ENCODE measurements around the gene CSTF1.

Gene CSTF1

DNA sequence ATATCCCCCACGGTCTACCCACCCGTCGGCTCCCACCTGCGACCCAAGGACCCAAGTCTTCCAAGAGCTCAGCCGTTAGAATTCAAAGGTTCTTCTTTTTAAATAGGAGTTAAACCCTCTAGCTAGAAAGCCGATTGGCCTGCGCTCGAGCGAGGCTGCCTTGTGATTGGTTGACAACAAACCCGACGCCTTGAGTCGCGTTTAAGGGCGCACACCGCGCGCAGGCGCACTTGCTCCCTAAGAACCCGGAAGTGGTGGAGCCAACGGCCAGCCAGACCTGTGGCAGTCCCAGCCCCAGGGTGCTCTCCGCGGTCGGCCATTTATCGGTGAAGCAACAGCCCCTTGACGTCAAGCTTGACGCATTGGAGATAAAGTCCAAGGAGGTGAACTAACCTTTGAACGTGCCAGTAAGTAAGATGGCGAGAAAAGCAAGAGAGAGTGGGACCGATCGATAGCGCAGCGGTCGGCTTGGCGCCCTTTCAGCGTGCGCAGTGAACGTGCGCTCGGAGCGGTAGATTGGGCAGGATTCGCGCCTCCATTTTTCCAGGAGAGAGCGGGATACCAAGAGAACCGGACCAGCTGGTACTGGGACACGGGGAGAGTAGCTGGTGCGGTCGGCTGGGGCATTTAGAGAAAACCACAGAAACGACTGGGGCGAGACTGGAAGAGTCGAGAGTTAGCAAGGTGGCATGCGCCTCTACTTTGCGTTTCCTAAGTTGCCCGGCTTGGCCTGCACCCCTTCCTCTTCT is at the start of gene CSTF1, which contains the start of gene AURKA:
Gene CSTF1, plus strand, starts transcription at position 514 of the 749 bp plus-strand sequence. CDS start 2,908 bp downstream, outside the sequence.
Gene AURKA, minus strand, starts transcription at position 84 of the 749 bp plus-strand sequence. CDS start 4,018 bp downstream, outside the sequence.
- Mint-ChIP-seq H3K4me1 (ENCODE audit: low read depth) (peaks cover 18% of the 10 kb centered on the region), H3K27me3 (no peaks in the 10 kb centered on the region), H3K27ac (no peak within 1 kb of the TSS), H3K9me3 (no peaks in the 10 kb centered on the region), H3K36me3 (ENCODE audit: low read depth) (peaks cover 52% of the 10 kb centered on the region), H3K4me3 (peak within 1 kb of the TSS; percentile 48)
- intact Hi-C loops (cut with micrococcal nuclease) = loop anchor here (1.0 to 10.0 kb wide), 5 partner anchors 12 to 182 kb away; partner anchors contain the start of genes FAM210B and RTF2

DNA sequence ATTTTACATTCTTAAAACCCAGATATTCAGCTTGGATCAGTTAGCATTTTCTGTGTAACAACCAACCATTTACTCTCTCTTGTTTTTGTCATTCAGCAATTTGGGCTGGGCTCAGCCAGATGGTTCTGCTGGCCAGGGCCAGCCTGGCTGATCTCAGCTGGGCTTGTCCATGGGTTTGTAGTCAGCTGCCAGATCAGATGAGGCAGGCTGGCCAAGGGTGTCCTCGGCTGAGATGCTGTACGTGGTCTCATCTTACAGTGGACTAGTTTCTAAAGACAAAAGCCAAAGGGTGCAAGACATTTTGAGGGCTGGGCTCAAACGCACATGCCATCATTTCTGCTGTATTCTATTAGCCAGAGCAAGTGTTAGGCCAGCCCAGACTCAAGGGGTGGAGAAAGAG is 49.7 kb upstream of the CSTF1 start:
- H3K4me1 Mint-ChIP-seq (ENCODE audit: low read depth) = peaks cover 14% of the 10 kb centered on the region
- intact Hi-C loops (cut with micrococcal nuclease) = loop anchor here (5.0 kb wide), 2 partner anchors 1660 to 1675 kb away; no protein-coding TSS in a partner anchor
- no peak overlapping the region for H3K4me3 Mint-ChIP-seq
- no peak overlapping the region for H3K27ac Mint-ChIP-seq
- no peaks in the 10 kb centered on the region for H3K36me3 Mint-ChIP-seq (ENCODE audit: low read depth)
- H3K27me3 Mint-ChIP-seq = peaks cover 69% of the 10 kb centered on the region
- H3K9me3 Mint-ChIP-seq = no peaks in the 10 kb centered on the region

DNA sequence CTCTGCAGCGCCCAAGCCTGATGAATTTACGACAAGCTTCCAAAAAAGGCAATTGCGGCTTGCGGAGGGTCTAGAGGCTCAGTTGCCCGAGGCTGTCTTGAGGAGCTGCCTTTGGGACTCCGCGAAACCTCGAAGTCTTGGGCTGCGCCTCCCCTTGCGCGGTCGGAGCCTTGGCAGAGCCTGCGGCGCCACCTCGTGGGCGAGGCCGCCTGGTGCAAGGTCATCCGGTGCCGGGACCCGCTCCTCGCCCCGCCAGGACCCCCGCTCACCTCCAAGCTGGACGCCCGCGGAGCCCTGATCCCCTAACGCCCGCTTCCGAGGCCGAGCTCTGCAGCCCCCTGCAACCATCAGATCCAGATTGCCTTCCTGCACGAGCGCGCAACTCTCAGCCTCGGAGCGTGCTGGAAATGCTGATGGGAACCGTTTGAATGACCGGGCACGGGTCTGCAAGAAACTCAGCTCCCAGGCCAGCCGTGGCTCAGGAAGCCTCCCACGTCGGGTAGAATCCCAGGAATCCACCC is 48.5 kb upstream of the CSTF1 start:
- Mint-ChIP-seq H3K27me3 (peaks cover 69% of the 10 kb centered on the region), H3K4me1 (ENCODE audit: low read depth) (peaks cover 14% of the 10 kb centered on the region), H3K9me3 (no peaks in the 10 kb centered on the region), H3K36me3 (ENCODE audit: low read depth) (no peaks in the 10 kb centered on the region), H3K27ac (no peak overlapping the region), H3K4me3 (peak overlapping the region; percentile 46)
- intact Hi-C loops (cut with micrococcal nuclease) = loop anchor here (5.0 kb wide), 2 partner anchors 1662 to 1677 kb away; no protein-coding TSS in a partner anchor

DNA sequence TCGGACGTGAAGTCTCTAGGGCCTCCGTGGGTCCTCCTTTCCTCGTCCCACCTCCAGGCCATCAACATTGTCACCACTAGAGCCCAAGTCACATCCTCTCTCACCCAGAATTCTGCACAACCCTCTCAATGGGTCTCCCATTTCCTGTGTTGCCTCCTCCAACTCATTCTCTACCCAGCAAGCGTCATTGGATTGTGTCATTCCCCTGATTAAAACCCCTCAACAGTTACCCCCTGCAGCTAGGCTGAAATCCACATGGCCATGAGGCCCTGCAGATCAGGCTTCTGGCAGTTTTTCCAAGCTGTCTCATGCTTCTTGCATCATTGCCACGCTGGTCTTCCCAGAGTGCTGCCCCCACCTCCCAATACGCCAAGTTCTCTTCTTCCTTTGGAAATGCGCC is 46.5 kb upstream of the CSTF1 start:
- Mint-ChIP-seq H3K36me3 (ENCODE audit: low read depth) (no peaks in the 10 kb centered on the region), H3K4me1 (ENCODE audit: low read depth) (peaks cover 14% of the 10 kb centered on the region), H3K4me3 (no peak overlapping the region), H3K9me3 (no peaks in the 10 kb centered on the region), H3K27ac (no peak overlapping the region), H3K27me3 (peaks cover 61% of the 10 kb centered on the region)
- intact Hi-C loops (cut with micrococcal nuclease) = no loop called here

DNA sequence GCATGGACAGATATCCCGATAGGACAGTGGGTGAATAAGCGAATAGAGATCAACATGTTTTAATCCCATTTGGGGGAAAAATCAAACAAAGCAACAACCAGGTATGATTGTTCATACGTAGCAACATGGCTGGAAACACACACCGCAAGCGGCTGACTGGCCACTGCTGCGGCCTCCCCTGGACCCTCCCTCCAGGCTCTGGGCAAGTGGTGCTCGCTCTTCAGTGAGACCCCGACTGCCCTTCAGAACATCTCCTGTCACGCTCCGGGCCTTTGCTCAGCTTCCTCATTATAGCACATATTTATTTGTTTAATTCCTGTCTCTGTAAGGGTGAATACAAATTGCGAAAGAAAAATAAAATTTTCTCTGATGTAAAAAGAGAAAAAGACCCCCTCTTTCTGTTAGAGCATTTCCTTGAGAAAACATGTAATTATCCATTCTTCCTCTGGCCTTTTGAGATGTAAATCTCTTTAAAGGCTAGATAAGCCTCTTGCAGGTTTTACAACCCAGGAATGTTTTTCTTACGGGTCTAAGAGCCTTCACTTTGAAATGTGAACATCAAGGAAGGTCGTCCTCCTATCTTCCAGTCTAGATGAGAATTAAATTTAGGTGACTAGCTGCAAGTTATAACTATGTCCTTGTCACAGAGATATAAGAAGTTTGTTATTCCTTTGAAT is 44.7 kb upstream of the CSTF1 start:
- intact Hi-C loops (cut with micrococcal nuclease) = no loop called here
- H3K9me3 Mint-ChIP-seq = no peaks in the 10 kb centered on the region
- no peaks in the 10 kb centered on the region for H3K36me3 Mint-ChIP-seq (ENCODE audit: low read depth)
- H3K4me1 Mint-ChIP-seq (ENCODE audit: low read depth) = peaks cover 14% of the 10 kb centered on the region
- H3K27me3 Mint-ChIP-seq = peaks cover 52% of the 10 kb centered on the region
- H3K27ac Mint-ChIP-seq = no peak overlapping the region
- H3K4me3 Mint-ChIP-seq = no peak overlapping the region

DNA sequence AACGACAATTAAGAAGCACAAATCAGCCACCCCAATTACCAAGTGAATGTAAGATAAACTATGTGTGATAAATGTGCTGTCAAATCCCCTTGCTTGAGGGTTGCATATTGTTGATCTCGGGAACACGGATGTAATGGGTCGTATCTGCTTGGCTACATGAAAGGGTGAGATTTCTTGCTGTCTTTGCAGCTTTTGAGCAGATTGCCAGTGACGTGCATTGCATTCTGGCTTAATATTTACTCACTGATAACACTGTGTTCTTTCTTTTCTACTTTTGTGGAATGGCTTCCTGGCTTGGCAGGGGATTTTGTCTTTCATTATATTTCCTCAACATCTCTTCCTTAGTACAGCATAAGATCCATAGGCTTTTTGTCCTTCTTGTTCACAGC is 44.1 kb upstream of the CSTF1 start:
- no peaks in the 10 kb centered on the region for H3K9me3 Mint-ChIP-seq
- H3K36me3 Mint-ChIP-seq (ENCODE audit: low read depth) = no peaks in the 10 kb centered on the region
- peaks cover 47% of the 10 kb centered on the region for H3K27me3 Mint-ChIP-seq
- H3K4me3 Mint-ChIP-seq = no peak overlapping the region
- no peak overlapping the region for H3K27ac Mint-ChIP-seq
- H3K4me1 Mint-ChIP-seq (ENCODE audit: low read depth) = peaks cover 10% of the 10 kb centered on the region
- intact Hi-C loops (cut with micrococcal nuclease) = no loop called here

DNA sequence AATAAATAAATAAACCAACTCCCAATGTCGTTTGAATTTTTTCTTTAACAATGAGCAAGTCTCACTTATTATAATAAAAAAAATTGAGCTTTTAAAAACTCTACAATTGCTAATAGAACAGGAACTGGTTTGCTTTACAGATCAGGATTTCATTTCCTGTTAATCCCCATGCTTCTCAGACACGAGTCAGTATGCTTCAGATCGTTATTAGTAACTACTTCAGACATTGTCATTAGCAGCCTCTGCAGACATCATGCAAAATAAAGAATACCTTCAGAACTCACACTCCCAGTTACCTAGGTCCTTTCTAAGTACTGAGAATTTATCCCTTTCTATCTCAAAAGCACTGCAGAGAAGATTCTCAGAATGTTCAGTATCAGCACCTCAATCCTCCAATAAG is 43.7 kb upstream of the CSTF1 start:
- peaks cover 6% of the 10 kb centered on the region for H3K4me1 Mint-ChIP-seq (ENCODE audit: low read depth)
- H3K27me3 Mint-ChIP-seq = peaks cover 42% of the 10 kb centered on the region
- intact Hi-C loops (cut with micrococcal nuclease) = no loop called here
- H3K4me3 Mint-ChIP-seq = no peak overlapping the region
- no peaks in the 10 kb centered on the region for H3K9me3 Mint-ChIP-seq
- H3K27ac Mint-ChIP-seq = no peak overlapping the region
- H3K36me3 Mint-ChIP-seq (ENCODE audit: low read depth) = no peaks in the 10 kb centered on the region

DNA sequence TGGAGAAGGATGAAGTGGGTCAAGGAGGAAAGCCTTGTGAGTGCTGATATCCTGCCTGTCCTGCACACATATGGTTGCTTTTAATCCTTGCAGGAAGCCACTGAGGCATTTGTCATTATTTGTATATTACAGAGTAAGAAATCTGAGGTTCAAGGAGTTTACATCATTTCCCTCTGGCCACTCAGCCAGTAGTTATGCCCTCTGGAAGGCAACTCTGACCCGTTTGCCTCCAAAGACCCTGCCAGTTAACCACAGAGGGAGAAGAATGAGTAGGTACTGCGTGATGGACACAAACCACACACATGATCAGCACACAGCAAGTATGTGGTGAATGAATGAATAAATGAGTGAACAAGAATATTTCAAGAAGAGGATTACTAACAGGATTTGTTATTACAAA is 41.6 kb upstream of the CSTF1 start:
- Mint-ChIP-seq H3K36me3 (ENCODE audit: low read depth) (no peaks in the 10 kb centered on the region), H3K27me3 (peaks cover 22% of the 10 kb centered on the region), H3K4me3 (no peak overlapping the region), H3K27ac (no peak overlapping the region), H3K9me3 (no peaks in the 10 kb centered on the region), H3K4me1 (ENCODE audit: low read depth) (no peaks in the 10 kb centered on the region)
- intact Hi-C loops (cut with micrococcal nuclease) = no loop called here

DNA sequence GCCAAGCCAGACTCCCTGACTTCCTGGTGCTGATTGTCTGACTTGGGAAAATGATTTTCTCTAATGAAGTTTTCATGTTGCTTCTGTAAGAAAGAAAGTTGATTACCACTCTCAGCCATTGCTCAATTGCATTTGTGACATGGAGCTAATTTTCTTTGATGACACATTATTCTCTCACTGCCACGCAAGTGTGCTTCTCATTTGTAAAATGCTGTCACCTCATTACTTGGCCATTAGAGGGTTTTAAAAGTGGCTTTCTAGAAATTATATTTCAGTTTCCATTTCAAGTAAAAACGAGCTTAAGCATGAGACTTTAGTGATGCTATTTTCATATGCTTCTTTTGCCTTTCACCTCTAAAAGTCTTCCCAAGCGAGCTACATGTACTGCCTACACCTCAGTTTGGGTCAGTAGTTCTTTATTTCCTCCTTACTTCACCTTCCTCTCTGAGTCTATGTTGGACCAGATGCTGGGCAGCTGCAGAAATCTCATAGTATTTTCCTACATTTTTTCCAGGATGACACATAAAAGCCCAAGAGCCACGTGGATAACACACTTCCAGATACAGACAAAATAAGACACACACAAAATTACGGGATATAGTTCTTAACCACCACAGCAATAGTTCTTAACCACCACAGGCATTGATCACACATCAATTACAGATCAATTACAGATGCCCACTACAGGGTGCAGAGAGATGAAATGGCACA is 39.9 kb upstream of the CSTF1 start:
- Mint-ChIP-seq H3K4me1 (ENCODE audit: low read depth) (no peaks in the 10 kb centered on the region), H3K27me3 (peaks cover 16% of the 10 kb centered on the region), H3K36me3 (ENCODE audit: low read depth) (no peaks in the 10 kb centered on the region), H3K27ac (no peak overlapping the region), H3K4me3 (no peak overlapping the region), H3K9me3 (no peaks in the 10 kb centered on the region)
- intact Hi-C loops (cut with micrococcal nuclease) = no loop called here

DNA sequence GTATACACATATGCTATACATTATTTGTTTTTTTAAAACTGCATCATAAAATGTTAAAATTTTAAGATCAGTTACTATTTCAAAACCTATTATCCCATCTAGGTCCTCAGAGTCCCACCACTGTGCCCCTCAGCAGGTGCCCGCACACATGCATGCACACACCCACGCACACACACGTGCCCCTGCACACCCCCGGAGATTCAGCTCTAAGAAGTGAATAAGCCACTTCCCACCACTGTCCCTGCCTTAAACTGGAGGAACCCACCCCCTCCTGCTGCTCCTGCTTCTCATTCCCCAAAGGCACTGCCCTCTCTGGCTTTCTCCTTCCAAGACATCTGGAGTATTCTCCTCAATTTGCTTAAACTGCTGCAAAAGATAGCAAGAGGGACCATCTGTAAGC is 39.1 kb upstream of the CSTF1 start:
- no peaks in the 10 kb centered on the region for H3K9me3 Mint-ChIP-seq
- H3K4me1 Mint-ChIP-seq (ENCODE audit: low read depth) = no peaks in the 10 kb centered on the region
- no peak overlapping the region for H3K27ac Mint-ChIP-seq
- no peak overlapping the region for H3K4me3 Mint-ChIP-seq
- H3K36me3 Mint-ChIP-seq (ENCODE audit: low read depth) = no peaks in the 10 kb centered on the region
- intact Hi-C loops (cut with micrococcal nuclease) = no loop called here
- H3K27me3 Mint-ChIP-seq = peaks cover 13% of the 10 kb centered on the region

DNA sequence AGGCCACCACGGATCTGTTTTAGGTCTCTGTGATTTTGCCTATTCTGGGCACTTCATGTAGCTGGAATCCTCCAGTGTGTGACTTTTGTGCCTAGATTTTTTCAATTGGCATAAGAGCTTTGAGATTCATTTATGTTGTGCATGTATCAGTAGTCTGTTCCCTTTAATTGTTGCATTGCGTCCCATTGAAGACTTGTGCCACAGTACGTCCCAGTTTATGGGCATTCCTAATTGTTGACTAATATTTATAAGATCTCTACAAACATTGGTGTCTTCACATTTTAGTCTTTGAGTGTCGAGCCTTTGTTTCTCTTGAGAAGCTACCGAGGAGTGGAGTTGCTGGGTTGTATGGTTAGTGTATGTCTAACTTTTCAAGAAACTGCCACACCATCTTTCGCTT is 34.4 kb upstream of the CSTF1 start:
- H3K36me3 Mint-ChIP-seq (ENCODE audit: low read depth) = peaks cover 11% of the 10 kb centered on the region
- no peak overlapping the region for H3K27ac Mint-ChIP-seq
- intact Hi-C loops (cut with micrococcal nuclease) = loop anchor here (1.0 kb wide), 1 partner anchor 34 kb away; the partner anchor contains the start of genes AURKA and CSTF1
- peaks cover 3% of the 10 kb centered on the region for H3K27me3 Mint-ChIP-seq
- H3K4me1 Mint-ChIP-seq (ENCODE audit: low read depth) = peaks cover 21% of the 10 kb centered on the region
- no peak overlapping the region for H3K4me3 Mint-ChIP-seq
- H3K9me3 Mint-ChIP-seq = no peaks in the 10 kb centered on the region

DNA sequence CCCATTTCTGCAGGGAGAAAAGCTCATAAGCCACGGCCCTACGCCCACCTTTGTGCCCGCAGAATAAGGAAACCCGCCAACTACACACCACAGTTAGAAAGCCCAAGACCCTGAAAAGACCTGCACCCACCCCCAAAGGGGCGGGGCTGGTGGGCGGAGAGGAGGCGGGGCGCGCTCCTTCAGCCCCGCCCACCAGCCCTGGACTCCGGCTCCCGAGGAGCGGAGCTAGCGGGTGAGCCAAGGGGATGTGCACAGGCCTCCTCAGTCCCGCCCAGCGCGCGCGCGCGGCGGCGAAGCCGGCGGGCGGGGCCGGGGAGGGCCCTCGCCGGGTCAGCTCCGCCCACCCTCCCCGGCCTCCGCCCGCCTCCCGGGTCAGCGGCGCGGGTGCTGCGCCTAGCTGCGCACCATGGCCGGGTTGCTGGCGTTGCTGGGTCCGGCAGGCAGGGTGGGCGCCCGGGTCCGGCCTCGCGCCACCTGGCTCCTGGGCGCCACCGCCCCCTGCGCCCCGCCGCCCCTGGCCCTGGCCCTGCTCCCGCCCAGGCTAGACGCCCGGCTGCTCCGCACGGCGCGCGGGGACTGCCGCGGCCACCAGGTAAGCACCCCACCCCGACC is 33.7 kb upstream of the CSTF1 start, which contains the start of gene FAM210B:
Gene FAM210B, plus strand, starts transcription at position 375 of the 612 bp plus-strand sequence. Its CDS starts 32 bp downstream, at position 407.
- Mint-ChIP-seq H3K27ac (peak within 1 kb of the TSS; percentile 83), H3K4me1 (ENCODE audit: low read depth) (peaks cover 24% of the 10 kb centered on the region), H3K4me3 (peak within 1 kb of the TSS; percentile 91), H3K36me3 (ENCODE audit: low read depth) (peaks cover 11% of the 10 kb centered on the region), H3K27me3 (peaks cover 3% of the 10 kb centered on the region), H3K9me3 (no peaks in the 10 kb centered on the region)
- intact Hi-C loops (cut with micrococcal nuclease) = loop anchor here (1.0 kb wide), 1 partner anchor 34 kb away; the partner anchor contains the start of genes AURKA and CSTF1
